WTC11 (cell line): Measurements from ENCODE around the gene C17orf107. TPM values are rescaled to one million over a fixed set of nuclear protein-coding genes. Genes with fewer than 3 reads are reported as not detected.

Experiments
- ATAC-seq: fragments of 200-7000 bp; cut with Tn5 transposase; 2 replicates; pipeline ENCODE4 v1.10.0; 2021; ENCODE audit warnings: mild to moderate bottlenecking, moderate library complexity
- CTCF ChIA-PET: fragments of 300-600 bp; sonication (Branson Sonifier 250); formaldehyde crosslinking; loops from one replicate; lab custom pipeline; 2021; ENCODE audit warnings: antibody characterized with exemption; lab: Charles Lee
- POLR2A ChIA-PET: fragments of 350-600 bp; sonication (Branson Sonifier 250); formaldehyde crosslinking; loops from one replicate; lab custom pipeline; 2021; ENCODE audit warnings: antibody characterized with exemption; lab: Charles Lee
- DNase-seq: peaks from one replicate; pipeline ENCODE4 v3.0.0; 2021; ENCODE audit warnings: low spot score
- H3K27ac Mint-ChIP-seq: 2 replicates; pipeline ENCODE4 v1.8.0; 2021; ENCODE audit warnings: mixed read lengths
- H3K27me3 Mint-ChIP-seq: 2 replicates; pipeline ENCODE4 v1.8.0; 2021; ENCODE audit warnings: low read depth, mild to moderate bottlenecking, moderate library complexity, mixed read lengths
- H3K36me3 Mint-ChIP-seq: 2 replicates; pipeline ENCODE4 v1.8.0; 2021; ENCODE audit warnings: mixed read lengths
- H3K4me1 Mint-ChIP-seq: 2 replicates; pipeline ENCODE4 v1.8.0; 2022; ENCODE audit warnings: mixed read lengths
- H3K4me3 Mint-ChIP-seq: 2 replicates; pipeline ENCODE4 v1.8.0; 2021; ENCODE audit warnings: mild to moderate bottlenecking, moderate library complexity, mixed read lengths
- H3K9me3 Mint-ChIP-seq: 2 replicates; pipeline ENCODE4 v1.8.0; 2021; ENCODE audit warnings: mixed read lengths
- ATF1 ChIP-seq: sonication (generic); formaldehyde crosslinking; IDR thresholded peaks from 2 replicates; pipeline ENCODE4 v1.8.1; 2023; ENCODE audit warnings: mild to moderate bottlenecking, moderate library complexity, missing genetic modification reagents
- ATF2 ChIP-seq: sonication (generic); formaldehyde crosslinking; IDR thresholded peaks from 2 replicates; pipeline ENCODE4 v1.8.1; 2022; ENCODE audit warnings: low read depth, missing genetic modification reagents, borderline replicate concordance
- ATF6 ChIP-seq: sonication (generic); formaldehyde crosslinking; IDR thresholded peaks from 2 replicates; pipeline ENCODE4 v1.8.1; 2023; ENCODE audit warnings: mild to moderate bottlenecking, missing genetic modification reagents
- CTCF ChIP-seq: fragments of 200-600 bp; IDR thresholded peaks from 2 replicates; pipeline ENCODE4 v1.8.0; 2022; ENCODE audit warnings: antibody characterized with exemption
- ESRRA ChIP-seq: sonication (generic); formaldehyde crosslinking; IDR thresholded peaks from 2 replicates; pipeline ENCODE4 v1.8.1; 2022; ENCODE audit warnings: mild to moderate bottlenecking, missing genetic modification reagents, borderline replicate concordance
- HMGXB4 ChIP-seq: sonication (generic); formaldehyde crosslinking; IDR thresholded peaks from 2 replicates; pipeline ENCODE4 v1.8.1; 2023; ENCODE audit warnings: mild to moderate bottlenecking, moderate library complexity, missing genetic modification reagents
- JUN ChIP-seq: sonication (generic); formaldehyde crosslinking; IDR thresholded peaks from 2 replicates; pipeline ENCODE4 v1.8.0; 2023; ENCODE audit warnings: mild to moderate bottlenecking, missing genetic modification reagents
- RELA ChIP-seq: sonication (generic); formaldehyde crosslinking; IDR thresholded peaks from 2 replicates; pipeline ENCODE4 v1.8.1; 2022; ENCODE audit warnings: missing genetic modification reagents, mild to moderate bottlenecking, borderline replicate concordance
- SP1 ChIP-seq: sonication (generic); formaldehyde crosslinking; conservative IDR thresholded peaks from 2 replicates; pipeline ENCODE4 v1.8.1; 2022; ENCODE audit warnings: missing genetic modification reagents
- TCF7 ChIP-seq: sonication (generic); formaldehyde crosslinking; IDR thresholded peaks from 2 replicates; pipeline ENCODE4 v1.8.0; 2022; ENCODE audit warnings: mild to moderate bottlenecking, low read depth, missing genetic modification reagents, moderate library complexity
- ZBTB21 ChIP-seq: sonication (generic); formaldehyde crosslinking; IDR thresholded peaks from 2 replicates; pipeline ENCODE4 v1.8.1; 2023; ENCODE audit warnings: mild to moderate bottlenecking, missing genetic modification reagents, borderline replicate concordance
- ZMAT4 ChIP-seq: fragments of 250-450 bp; sonication (Bioruptor Pico); IDR thresholded peaks from 2 replicates; pipeline ENCODE4 v1.9.0; 2021; ENCODE audit warnings: mild to moderate bottlenecking
- ZNF263 ChIP-seq: sonication (generic); formaldehyde crosslinking; IDR thresholded peaks from 2 replicates; pipeline ENCODE4 v1.8.1; 2022; ENCODE audit warnings: low read depth, mild to moderate bottlenecking, moderate library complexity, missing genetic modification reagents
- ZNF671 ChIP-seq: fragments of 250-450 bp; sonication (Bioruptor Pico); IDR thresholded peaks from 2 replicates; pipeline ENCODE4 v1.8.0; 2021; ENCODE audit warnings: mild to moderate bottlenecking
- total RNA-seq: library from RNA; stranded (reverse); gene quantifications from 3 replicates; pipeline ENCODE4 v1.2.3, GENCODE V29; 2021

Gene C17orf107
- total RNA-seq, 1 experiment from 2014 or later, result 8.7 TPM

GRCh38 chr17:4877089-4877488 is 22.2 kb upstream of the C17orf107 start:
- CTCF ChIA-PET, result no interaction called here
- H3K4me1 Mint-ChIP-seq, result peaks cover 19% of the 10 kb centered on the region
- DNase-seq (no peak), ATAC-seq (no peak)
- H3K27ac Mint-ChIP-seq, result peak overlapping the region; percentile 88; the same call in 1 of the 2 replicates
- H3K4me3 Mint-ChIP-seq, result no peak overlapping the region
- POLR2A ChIA-PET, result interaction anchor here (0.6 kb wide), 1 partner anchor 19 kb away, joined by 3 read pairs; no protein-coding TSS in a partner anchor
- TF ChIP-seq ATF6 (CRISPR knock-in tag) (no peak), RELA (CRISPR knock-in tag) (no peak)
- H3K9me3 Mint-ChIP-seq, result no peaks in the 10 kb centered on the region
- peaks cover 4% of the 10 kb centered on the region; the same call in 1 of the 2 replicates for H3K36me3 Mint-ChIP-seq
- no peaks in the 10 kb centered on the region for H3K27me3 Mint-ChIP-seq

- no peak for ATAC-seq
- TF ChIP-seq SP1 (CRISPR knock-in tag) (no peak), ZMAT4 (CRISPR knock-in tag) (no peak), ATF2 (CRISPR knock-in tag) (no peak)
- peaks cover 13% of the 10 kb centered on the region for H3K4me1 Mint-ChIP-seq
- ChIA-PET POLR2A (no interaction called here), CTCF (interaction anchor here (1.5 kb wide), 1 partner anchor 42 kb away, joined by 3 read pairs; no protein-coding TSS in a partner anchor)
- H3K27me3 Mint-ChIP-seq, result no peaks in the 10 kb centered on the region
- H3K27ac Mint-ChIP-seq, result peak overlapping the region; percentile 57; the same call in 1 of the 2 replicates
- no peak for DNase-seq
- H3K36me3 Mint-ChIP-seq, result peaks cover 6% of the 10 kb centered on the region
- no peaks in the 10 kb centered on the region for H3K9me3 Mint-ChIP-seq
- no peak overlapping the region for H3K4me3 Mint-ChIP-seq
These were observed 19.7 kb upstream of the C17orf107 start for GRCh38 chr17:4879601-4880000.

- ChIA-PET CTCF (interaction anchor here (0.6 to 1.7 kb wide), 12 partner anchors 8 to 255 kb away, joined by 3 to 7 read pairs (median 4); partner anchors contain the start of genes C17orf107, MED11 and PLD2), POLR2A (no interaction called here)
- Mint-ChIP-seq H3K27me3 (no peaks in the 10 kb centered on the region), H3K27ac (peak overlapping the region; percentile 94), H3K9me3 (no peaks in the 10 kb centered on the region), H3K4me1 (peaks cover 13% of the 10 kb centered on the region), H3K4me3 (no peak overlapping the region), H3K36me3 (peaks cover 15% of the 10 kb centered on the region)
- ATAC-seq, result no peak
- no peak for DNase-seq
- TF ChIP-seq ZNF671 (CRISPR knock-in tag), result no peak
- TF ChIP-seq ESRRA (CRISPR knock-in tag), result peak; percentile 67; the same call in 1 of the 2 replicates
These were observed 18.5 kb upstream of the C17orf107 start for GRCh38 chr17:4880857-4881256.

GRCh38 chr17:4881761-4882555 is 17.4 kb upstream of the C17orf107 start:
- ChIA-PET POLR2A (no interaction called here), CTCF (interaction anchor here (0.7 to 1.7 kb wide), 7 partner anchors 9 to 179 kb away, joined by 3 to 6 read pairs (median 4); no protein-coding TSS in a partner anchor)
- Mint-ChIP-seq H3K27ac (peak overlapping the region; percentile 83), H3K36me3 (peaks cover 21% of the 10 kb centered on the region), H3K27me3 (no peaks in the 10 kb centered on the region), H3K4me3 (no peak overlapping the region), H3K4me1 (peaks cover 13% of the 10 kb centered on the region), H3K9me3 (no peaks in the 10 kb centered on the region)
- ATAC-seq (peak; percentile 96), DNase-seq (peak; percentile 85)
- TF ChIP-seq ZBTB21 (CRISPR knock-in tag) (no peak), TCF7 (CRISPR knock-in tag) (no peak), ZNF263 (no peak), HMGXB4 (no peak), CTCF (peak; percentile 81), ATF1 (no peak), JUN (CRISPR knock-in tag) (no peak)
